Activated T-helper 1 cell treated with Interleukin-2 at 50 U/mL for 16 hours (primary cell): Measurements from ENCODE around the gene KCNH4.
A peak's percentile ranks its signal among the peaks of the same experiment; 100 is the strongest.
"Not testable (repeated sequence)": the region's sequence is repeated elsewhere in the genome, so short reads cannot be mapped to it uniquely, and the experiment has no call there.

Experiments
- DNase-seq: peaks from one replicate; pipeline ENCODE4 v3.0.0-alpha.2; 2020; ENCODE audit warnings: low read depth

The KCNH4 gene

GRCh38 chr17:42180922-42181850 lies at the start of gene KCNH4:
KCNH4 (minus strand) TSS chr17:42181142; CDS start chr17:42180945, 197 bp downstream.
- DNase-seq = peak; percentile 70

- DNase-seq = no peak
These were observed 49.3 kb upstream of the KCNH4 start for GRCh38 chr17:42230225-42230624.

GRCh38 chr17:42227849-42228700 lies 47.1 kb upstream of the KCNH4 start:
- DNase-seq = no peak

- no peak for DNase-seq
These were observed 44.7 kb upstream of the KCNH4 start for GRCh38 chr17:42225646-42226045.

- DNase-seq = no peak
These were observed 43.7 kb upstream of the KCNH4 start for GRCh38 chr17:42224651-42225050.

GRCh38 chr17:42221886-42222745 lies 41.2 kb upstream of the KCNH4 start:
- peak; percentile 15 for DNase-seq

GRCh38 chr17:42219280-42219679 lies 38.3 kb upstream of the KCNH4 start:
- DNase-seq = not testable (repeated sequence)

- no peak for DNase-seq
These were observed 33.2 kb upstream of the KCNH4 start for GRCh38 chr17:42214156-42214555.

- DNase-seq = no peak
These were observed 31.4 kb upstream of the KCNH4 start for GRCh38 chr17:42212382-42212781.

GRCh38 chr17:42211921-42212341 lies 31.0 kb upstream of the KCNH4 start:
- DNase-seq = not testable (repeated sequence)

GRCh38 chr17:42210046-42210445 lies 29.1 kb upstream of the KCNH4 start:
- no peak for DNase-seq

GRCh38 chr17:42206153-42206612 lies 25.2 kb upstream of the KCNH4 start:
- not testable (repeated sequence) for DNase-seq

- no peak for DNase-seq
These were observed 22.4 kb upstream of the KCNH4 start for GRCh38 chr17:42203354-42203753.

GRCh38 chr17:42202696-42203095 lies 21.8 kb upstream of the KCNH4 start:
- DNase-seq = no peak

GRCh38 chr17:42202159-42202558 lies 21.2 kb upstream of the KCNH4 start:
- no peak for DNase-seq

- no peak for DNase-seq
These were observed 20.5 kb upstream of the KCNH4 start for GRCh38 chr17:42201458-42201772.

GRCh38 chr17:42200706-42201457 lies 19.9 kb upstream of the KCNH4 start:
- no peak for DNase-seq

GRCh38 chr17:42199416-42200011 lies 18.6 kb upstream of the KCNH4 start:
- DNase-seq = no peak

GRCh38 chr17:42198897-42199296 lies 18.0 kb upstream of the KCNH4 start:
- no peak for DNase-seq

GRCh38 chr17:42197564-42198156 lies 16.7 kb upstream of the KCNH4 start:
- DNase-seq = no peak
